Astrocyte (in vitro differentiated cells and primary cell): ENCODE measurements around the gene LIMS2. TPM values are rescaled to one million over a fixed set of nuclear protein-coding genes. Genes with fewer than 3 reads are reported as not detected.

Source experiments
- DNase-seq: peaks from one replicate; pipeline ENCODE4 v3.0.0-alpha.2; 2010; ENCODE audit warnings: low read depth
- FAIRE-seq: peaks from 2 replicates; lab custom pipeline; 2011; peaks lifted over from hg19 to GRCh38; lab: Jason Lieb, UNC
- H2AFZ ChIP-seq: 2 replicates; pipeline ENCODE4 v1.6.0; 2012; ENCODE audit warnings: low read depth, low read length, inconsistent platforms
- H3K27ac ChIP-seq: 2 replicates; pipeline ENCODE4 v1.5.1; 2011; ENCODE audit warnings: low read depth, low read length, inconsistent platforms
- H3K27me3 ChIP-seq: 2 replicates; pipeline ENCODE4 v1.6.0; 2011; ENCODE audit warnings: low read length, inconsistent platforms; ENCODE audit not compliant: insufficient read depth
- H3K36me3 ChIP-seq: 2 replicates; pipeline ENCODE4 v1.5.1; 2011; ENCODE audit warnings: low read length, inconsistent platforms; ENCODE audit not compliant: insufficient read depth
- H3K4me1 ChIP-seq: 2 replicates; pipeline ENCODE4 v1.5.1; 2011; ENCODE audit warnings: low read length, inconsistent platforms; ENCODE audit not compliant: insufficient read depth
- H3K4me2 ChIP-seq: 2 replicates; pipeline ENCODE4 v1.6.0; 2012; ENCODE audit warnings: low read length, inconsistent platforms
- H3K4me3 ChIP-seq: 2 replicates; pipeline ENCODE4 v1.5.1; 2011; ENCODE audit warnings: low read depth, mild to moderate bottlenecking, low read length, inconsistent platforms; ENCODE audit not compliant: insufficient read depth
- H3K79me2 ChIP-seq: 2 replicates; pipeline ENCODE4 v1.6.0; 2012; ENCODE audit warnings: mild to moderate bottlenecking, low read length, inconsistent platforms; ENCODE audit not compliant: insufficient read depth
- H3K9ac ChIP-seq: 2 replicates; pipeline ENCODE4 v1.6.0; 2012; ENCODE audit warnings: mild to moderate bottlenecking, low read length, inconsistent platforms
- H3K9me3 ChIP-seq: 2 replicates; pipeline ENCODE4 v1.5.1; 2012; ENCODE audit warnings: low read depth, mild to moderate bottlenecking, low read length, inconsistent platforms; ENCODE audit not compliant: insufficient read depth
- H4K20me1 ChIP-seq: 2 replicates; pipeline ENCODE4 v1.6.0; 2012; ENCODE audit warnings: low read length, inconsistent platforms; ENCODE audit not compliant: insufficient read depth
- H3K27ac Mint-ChIP-seq: one replicate; pipeline ENCODE4 v1.8.0; 2021; ENCODE audit warnings: mild to moderate bottlenecking, mixed read lengths; ENCODE audit not compliant: unreplicated experiment
- H3K27me3 Mint-ChIP-seq: one replicate; pipeline ENCODE4 v1.8.0; 2021; ENCODE audit warnings: low read depth, mixed read lengths; ENCODE audit not compliant: unreplicated experiment
- H3K36me3 Mint-ChIP-seq: one replicate; pipeline ENCODE4 v1.8.0; 2021; ENCODE audit warnings: low read depth, mixed read lengths; ENCODE audit not compliant: unreplicated experiment
- H3K4me1 Mint-ChIP-seq: one replicate; pipeline ENCODE4 v1.8.0; 2021; ENCODE audit warnings: low read depth, mixed read lengths; ENCODE audit not compliant: unreplicated experiment
- H3K4me3 Mint-ChIP-seq: one replicate; pipeline ENCODE4 v1.8.0; 2021; ENCODE audit warnings: mild to moderate bottlenecking, moderate library complexity, mixed read lengths; ENCODE audit not compliant: unreplicated experiment
- H3K9me3 Mint-ChIP-seq: one replicate; pipeline ENCODE4 v1.8.0; 2021; ENCODE audit warnings: mild to moderate bottlenecking, mixed read lengths; ENCODE audit not compliant: unreplicated experiment
- CTCF ChIP-seq: IDR thresholded peaks from 2 replicates; pipeline ENCODE4 v1.5.1; 2011; ENCODE audit warnings: low read depth, mild to moderate bottlenecking, inconsistent platforms, low read length, moderate library complexity; ENCODE audit not compliant: insufficient read depth
- EZH2 ChIP-seq: IDR thresholded peaks from 2 replicates; pipeline ENCODE4 v1.6.1; 2012; ENCODE audit warnings: mild to moderate bottlenecking, low read length, inconsistent platforms; ENCODE audit not compliant: insufficient read depth
- total RNA-seq: library from RNA; stranded (reverse); gene quantifications from 2 replicates; pipeline ENCODE4 v1.2.1, GENCODE V29; 2021

LIMS2 gene
- total RNA-seq, 1 donor from 2014 or later: 73.3 TPM

GRCh38 chr2:127642706-127643438 is 32.5 kb downstream of the LIMS2 start:
- no peak overlapping the region for H3K9ac ChIP-seq
- no peak overlapping the region for H3K4me3 ChIP-seq
- no peaks in the 10 kb centered on the region for H3K27me3 ChIP-seq
- no peaks in the 10 kb centered on the region for H3K36me3 ChIP-seq
- H3K9me3 ChIP-seq: no peaks in the 10 kb centered on the region
- TF ChIP-seq CTCF (no peak), EZH2 (no peak)
- DNase-seq: no peak
- H3K79me2 ChIP-seq: no peaks in the 10 kb centered on the region
- peaks cover 21% of the 10 kb centered on the region for H3K4me1 Mint-ChIP-seq
- FAIRE-seq: no peak
- no peaks in the 10 kb centered on the region for H4K20me1 ChIP-seq
- H3K27ac ChIP-seq: no peak overlapping the region
- H3K4me2 ChIP-seq: no peak overlapping the region
- H3K27me3 Mint-ChIP-seq: no peaks in the 10 kb centered on the region
- H3K4me3 Mint-ChIP-seq: peak overlapping the region; percentile 50
- no peak overlapping the region for H2AFZ ChIP-seq
- no peaks in the 10 kb centered on the region for H3K9me3 Mint-ChIP-seq
- peaks cover 17% of the 10 kb centered on the region for H3K4me1 ChIP-seq
- no peak overlapping the region for H3K27ac Mint-ChIP-seq
- peaks cover 4% of the 10 kb centered on the region for H3K36me3 Mint-ChIP-seq

- TF ChIP-seq EZH2 (no peak), CTCF (no peak)
- Histone ChIP-seq H3K9me3 (no peaks in the 10 kb centered on the region), H3K4me2 (no peak overlapping the region), H3K27me3 (no peaks in the 10 kb centered on the region), H3K36me3 (no peaks in the 10 kb centered on the region), H3K79me2 (no peaks in the 10 kb centered on the region), H4K20me1 (no peaks in the 10 kb centered on the region), H2AFZ (no peak overlapping the region), H3K27ac (no peak overlapping the region), H3K9ac (no peak overlapping the region), H3K4me3 (no peak overlapping the region), H3K4me1 (peaks cover 21% of the 10 kb centered on the region)
- no peaks in the 10 kb centered on the region for H3K27me3 Mint-ChIP-seq
- H3K4me3 Mint-ChIP-seq: no peak overlapping the region
- peaks cover 4% of the 10 kb centered on the region for H3K36me3 Mint-ChIP-seq
- DNase-seq: no peak
- H3K9me3 Mint-ChIP-seq: no peaks in the 10 kb centered on the region
- H3K27ac Mint-ChIP-seq: no peak overlapping the region
- H3K4me1 Mint-ChIP-seq: peaks cover 17% of the 10 kb centered on the region
- no peak for FAIRE-seq
Observed at GRCh38 chr2:127641846-127642507, 33.4 kb downstream of the LIMS2 start.

GRCh38 chr2:127641133-127641532 is 34.2 kb downstream of the LIMS2 start:
- Histone ChIP-seq H3K4me3 (no peak overlapping the region), H3K4me2 (no peak overlapping the region), H3K27me3 (no peaks in the 10 kb centered on the region), H3K4me1 (peaks cover 14% of the 10 kb centered on the region), H3K9me3 (no peaks in the 10 kb centered on the region), H3K36me3 (no peaks in the 10 kb centered on the region), H3K27ac (no peak overlapping the region), H3K79me2 (no peaks in the 10 kb centered on the region), H3K9ac (no peak overlapping the region), H2AFZ (no peak overlapping the region), H4K20me1 (no peaks in the 10 kb centered on the region)
- no peak overlapping the region for H3K27ac Mint-ChIP-seq
- TF ChIP-seq CTCF (no peak), EZH2 (no peak)
- H3K9me3 Mint-ChIP-seq: no peaks in the 10 kb centered on the region
- H3K36me3 Mint-ChIP-seq: peaks cover 4% of the 10 kb centered on the region
- no peaks in the 10 kb centered on the region for H3K27me3 Mint-ChIP-seq
- H3K4me3 Mint-ChIP-seq: no peak overlapping the region
- FAIRE-seq (no peak), DNase-seq (no peak)
- H3K4me1 Mint-ChIP-seq: peaks cover 10% of the 10 kb centered on the region
